Islet of Langerhans (tissue), 1 donor: Measurements from ENCODE around the gene ERLIN1.

Source experiments
- FAIRE-seq: peaks from one replicate; lab custom pipeline; 2011; peaks lifted over from hg19 to GRCh38; lab: Jason Lieb, UNC

Gene ERLIN1

DNA sequence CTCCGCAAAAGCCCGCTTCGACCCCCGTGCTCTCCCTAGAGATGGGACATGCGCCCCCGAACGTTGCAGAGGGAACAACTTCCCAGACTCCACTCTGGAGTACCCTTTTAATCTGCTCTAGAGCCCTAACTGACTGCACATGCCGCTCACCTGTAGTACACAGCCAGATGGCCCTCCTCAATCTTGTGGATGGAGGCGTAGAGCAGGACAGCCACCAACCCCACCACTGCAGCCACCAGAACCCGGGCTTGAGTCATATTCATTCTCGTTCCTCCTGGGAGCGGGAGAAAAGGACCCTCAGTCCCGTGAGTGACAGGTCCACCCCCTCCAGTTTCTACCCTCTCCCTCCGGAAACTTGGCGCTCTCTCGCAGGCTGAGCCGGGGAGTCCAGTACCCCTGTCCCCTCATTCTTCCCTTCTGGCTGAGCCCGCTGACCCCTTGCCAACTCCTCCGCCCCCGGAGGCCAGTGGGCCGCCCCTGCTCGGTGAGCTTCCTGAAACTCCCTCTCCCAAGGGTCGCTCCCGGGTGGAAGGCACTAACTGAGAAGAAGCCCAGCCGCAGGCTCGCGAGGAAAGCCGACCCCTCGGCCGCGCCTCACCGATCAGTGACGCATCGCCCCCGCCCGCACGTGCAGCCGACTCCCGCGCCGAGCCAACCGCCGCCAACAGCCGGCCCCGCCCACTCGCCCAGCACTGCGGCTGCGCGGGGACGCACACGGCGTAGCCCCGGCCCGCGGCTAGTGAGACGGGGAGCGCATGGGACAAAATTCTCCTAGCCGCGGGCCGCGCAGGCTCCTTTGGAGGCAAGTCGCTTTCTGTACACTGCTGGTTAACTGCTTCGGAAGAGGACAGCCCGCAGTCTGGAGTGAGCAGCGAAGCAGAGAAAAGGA is at the start of gene ERLIN1:
TSS of gene ERLIN1 (minus strand) at position 666 of the 889 bp plus-strand sequence. CDS start at position 263, 403 bp downstream.
- no peak for FAIRE-seq

DNA sequence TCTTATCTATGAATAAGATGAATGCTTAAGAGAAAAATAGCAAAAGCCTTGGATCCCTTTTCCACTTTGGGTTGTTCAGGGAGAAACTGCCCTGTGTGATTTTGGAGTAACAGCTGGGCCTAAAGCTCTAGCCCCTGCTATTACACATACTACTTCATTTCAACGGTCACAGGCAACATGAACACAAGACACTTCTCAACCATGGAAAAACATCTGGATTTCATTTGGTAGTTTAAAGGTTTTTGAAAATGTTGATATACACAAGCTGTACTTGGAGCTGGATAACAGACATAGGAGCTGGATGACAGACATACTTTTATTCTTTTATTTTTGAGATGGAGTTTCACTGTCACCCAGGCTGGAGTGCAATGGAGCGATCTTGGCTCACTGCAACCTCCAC is 46.3 kb upstream of the ERLIN1 start:
- FAIRE-seq, result no peak

DNA sequence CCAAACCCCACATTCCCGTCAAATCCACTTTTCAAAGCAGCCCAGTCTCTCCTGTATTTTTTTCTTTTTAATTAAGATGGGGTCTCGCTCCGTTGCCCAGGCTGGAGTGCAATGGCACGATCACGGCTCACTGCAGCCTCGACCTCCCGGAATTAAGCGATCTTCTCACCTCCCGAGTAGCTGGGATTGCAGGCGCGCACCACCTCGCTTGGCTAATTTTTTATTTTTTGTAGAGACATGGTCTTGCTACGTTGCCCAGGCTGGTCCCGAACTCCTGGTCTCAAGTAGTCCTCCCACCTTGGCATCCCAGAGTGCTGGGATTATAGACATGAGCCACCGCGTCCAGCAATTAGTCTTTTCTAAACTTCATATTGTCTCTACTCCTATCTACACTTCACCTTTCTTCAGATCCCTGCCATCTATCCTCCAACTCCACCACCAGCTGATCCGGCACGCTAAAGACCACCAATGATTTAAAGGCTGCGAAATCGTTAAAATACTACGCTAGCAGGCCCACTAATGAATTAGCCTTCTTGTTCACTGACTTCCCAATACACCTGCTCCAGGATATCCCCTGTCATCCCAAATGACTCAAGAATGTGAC is 44.1 kb upstream of the ERLIN1 start:
- no peak for FAIRE-seq

DNA sequence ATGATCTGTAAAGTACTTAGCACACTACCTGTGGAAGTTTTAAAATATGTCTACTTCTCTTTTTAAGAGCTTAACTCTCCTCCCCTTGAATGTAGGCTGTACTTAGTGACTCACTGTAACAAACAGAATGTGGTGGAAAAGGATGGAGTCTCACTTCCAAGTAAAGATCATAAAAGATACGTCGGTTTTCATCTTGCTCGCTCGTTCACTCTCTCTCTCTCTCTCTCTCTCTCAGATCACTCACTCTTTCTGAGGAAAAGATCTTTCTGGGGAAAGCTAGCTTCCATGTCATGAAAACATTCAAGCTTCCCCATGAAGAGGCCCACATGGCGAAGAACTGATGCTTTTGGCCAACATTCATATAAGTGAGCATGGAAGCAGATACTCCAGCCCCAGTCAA is 38.0 kb upstream of the ERLIN1 start:
- FAIRE-seq, result no peak

DNA sequence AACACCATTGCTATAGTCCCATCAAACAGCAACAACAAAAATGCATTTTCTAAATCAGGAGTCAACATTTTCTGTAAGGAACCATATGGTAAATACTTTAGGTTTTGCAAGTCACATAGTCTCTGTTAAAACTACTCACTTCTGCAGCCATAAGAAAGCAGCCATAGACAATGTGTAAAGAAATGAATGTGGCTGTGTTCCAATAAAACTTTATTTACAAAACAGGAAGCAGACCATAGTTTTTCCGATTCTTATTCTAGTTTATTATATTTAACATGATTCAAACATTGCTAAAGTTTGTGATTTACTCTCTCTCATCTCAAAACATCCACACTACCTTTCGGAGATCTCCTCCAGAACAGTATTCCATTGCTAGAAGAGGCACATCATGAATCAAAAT is 36.7 kb upstream of the ERLIN1 start:
- no peak for FAIRE-seq

DNA sequence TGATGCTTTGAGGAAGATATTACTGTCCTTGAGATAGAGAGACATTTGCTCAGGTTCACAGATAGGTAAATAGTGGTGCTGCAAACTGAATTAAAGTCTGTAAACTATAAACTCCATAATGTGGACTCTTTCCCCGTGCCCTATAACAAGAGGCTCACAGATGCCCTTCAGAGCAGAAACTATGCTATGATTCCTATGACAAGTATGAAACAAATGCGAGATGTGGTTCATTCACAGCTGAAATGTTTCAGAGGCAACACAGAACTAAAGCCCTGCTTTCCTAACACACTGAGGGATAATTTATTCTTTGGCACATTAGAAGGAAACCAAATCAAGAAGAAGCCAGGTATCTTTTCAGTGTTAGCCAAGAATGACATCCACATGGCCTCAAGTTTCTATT is 30.2 kb upstream of the ERLIN1 start:
- no peak for FAIRE-seq

DNA sequence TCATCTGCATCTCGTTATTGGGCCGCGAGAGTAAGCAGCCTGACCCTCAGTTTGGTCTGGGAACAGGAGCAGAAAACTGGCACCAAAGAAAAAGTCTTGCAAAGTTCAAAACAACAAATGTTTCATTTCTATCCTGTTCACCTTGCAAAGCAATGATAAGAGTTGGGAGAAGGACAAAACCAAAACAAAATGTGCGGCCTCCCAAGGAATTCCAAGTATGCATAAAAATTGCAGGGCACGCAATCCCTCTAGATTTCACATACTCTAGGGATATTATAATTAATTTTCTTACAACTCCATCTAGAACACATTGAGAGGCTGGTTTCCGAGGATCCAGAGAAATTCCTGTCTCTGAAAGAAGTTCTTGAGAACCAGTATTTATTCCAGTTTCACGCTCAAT is 23.5 kb upstream of the ERLIN1 start:
- FAIRE-seq, result no peak

DNA sequence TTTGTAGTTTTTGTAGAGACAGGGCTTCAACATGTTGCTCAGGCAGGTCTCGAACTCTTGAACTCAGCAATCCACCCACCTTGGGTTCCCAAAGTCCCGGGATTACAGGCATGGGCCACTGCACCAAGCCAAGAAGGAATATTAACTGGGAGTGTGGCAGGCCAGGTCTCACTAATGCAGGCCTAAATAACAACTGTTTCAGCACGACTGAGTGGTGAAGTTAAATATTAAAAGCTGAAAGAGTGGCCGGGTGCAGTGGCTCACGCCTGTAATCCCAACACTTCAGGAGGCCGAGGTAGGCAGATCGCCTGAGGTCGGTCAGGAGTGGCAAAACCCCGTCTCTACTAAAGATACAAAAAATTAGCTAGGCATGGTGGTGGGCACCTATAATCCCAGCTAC is 22.4 kb upstream of the ERLIN1 start:
- FAIRE-seq, result no peak

DNA sequence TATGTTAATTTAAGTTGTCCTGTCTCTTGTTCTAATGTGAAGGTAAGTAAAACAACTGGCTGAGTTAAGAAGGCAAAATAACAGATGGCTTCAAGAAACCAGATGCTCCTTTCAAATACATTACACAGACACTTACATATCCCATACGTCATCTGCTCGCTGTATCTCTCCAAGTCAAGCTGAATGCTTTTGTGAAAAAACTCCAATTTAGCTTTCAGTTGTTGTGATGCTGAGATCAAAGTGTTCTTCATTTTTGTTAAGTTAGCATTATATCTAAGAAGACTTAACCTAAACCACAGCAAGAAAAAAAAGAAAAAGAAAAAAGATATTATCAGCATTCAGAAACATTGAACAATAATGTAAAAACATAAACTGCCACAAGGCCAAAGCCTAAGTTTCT is 18.5 kb upstream of the ERLIN1 start:
- peak; percentile 17 for FAIRE-seq

DNA sequence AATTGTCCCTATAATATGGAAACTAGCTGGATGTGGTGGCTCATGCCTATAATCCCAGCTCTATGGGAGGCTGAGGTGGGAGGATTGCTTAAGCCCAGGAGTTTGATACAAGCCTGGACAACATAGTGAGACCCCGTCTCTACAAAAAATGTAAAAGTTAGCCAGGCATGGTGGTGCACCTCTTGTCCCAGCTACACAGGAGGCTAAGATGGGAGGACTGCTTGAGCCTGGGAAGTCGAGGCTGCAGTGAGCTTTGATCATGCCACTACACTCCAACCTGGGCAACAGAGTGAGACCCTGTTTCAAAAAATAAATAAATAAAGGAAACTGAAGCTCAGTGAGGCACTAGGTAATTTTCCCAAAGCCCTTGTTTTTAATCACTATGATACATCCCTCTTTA is 15.7 kb upstream of the ERLIN1 start:
- no peak for FAIRE-seq

DNA sequence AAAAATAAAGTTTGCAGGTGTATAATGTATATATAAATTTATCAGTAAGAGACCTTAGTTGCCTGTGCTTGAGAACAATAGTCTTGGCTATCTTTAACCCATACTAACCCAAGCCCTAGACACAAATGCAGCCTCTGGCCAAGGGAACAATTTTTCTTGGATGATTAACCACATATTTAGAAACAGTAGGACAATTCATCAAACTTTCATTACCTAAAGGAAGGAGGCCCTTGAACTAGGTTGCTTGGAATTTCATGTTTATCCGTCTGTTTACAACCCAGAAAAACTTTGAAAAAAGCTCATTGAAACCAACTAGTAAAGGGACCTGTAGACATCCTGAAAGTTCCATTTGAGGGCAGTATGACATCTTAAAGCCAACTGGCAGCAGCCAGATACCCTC is 8.9 kb upstream of the ERLIN1 start:
- FAIRE-seq, result no peak

DNA sequence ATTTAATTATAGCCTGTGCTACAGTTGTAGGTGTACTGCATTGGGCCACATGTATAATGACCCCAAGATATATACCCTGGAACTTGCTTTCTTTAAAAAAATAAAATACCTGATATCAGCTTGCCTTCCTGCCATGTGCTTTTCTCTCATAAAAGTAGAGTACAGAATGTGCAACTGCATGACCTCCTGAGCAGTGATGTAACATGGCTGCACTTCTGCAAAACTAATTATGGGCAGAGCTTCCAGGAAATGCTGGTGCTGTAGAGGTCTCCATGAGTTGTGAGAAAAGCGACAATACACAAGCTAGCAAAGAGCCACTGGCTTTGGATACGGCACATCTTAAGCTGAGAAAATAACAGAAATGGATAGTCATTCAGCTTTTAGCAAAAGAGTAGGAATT is 6.5 kb upstream of the ERLIN1 start:
- no peak for FAIRE-seq

DNA sequence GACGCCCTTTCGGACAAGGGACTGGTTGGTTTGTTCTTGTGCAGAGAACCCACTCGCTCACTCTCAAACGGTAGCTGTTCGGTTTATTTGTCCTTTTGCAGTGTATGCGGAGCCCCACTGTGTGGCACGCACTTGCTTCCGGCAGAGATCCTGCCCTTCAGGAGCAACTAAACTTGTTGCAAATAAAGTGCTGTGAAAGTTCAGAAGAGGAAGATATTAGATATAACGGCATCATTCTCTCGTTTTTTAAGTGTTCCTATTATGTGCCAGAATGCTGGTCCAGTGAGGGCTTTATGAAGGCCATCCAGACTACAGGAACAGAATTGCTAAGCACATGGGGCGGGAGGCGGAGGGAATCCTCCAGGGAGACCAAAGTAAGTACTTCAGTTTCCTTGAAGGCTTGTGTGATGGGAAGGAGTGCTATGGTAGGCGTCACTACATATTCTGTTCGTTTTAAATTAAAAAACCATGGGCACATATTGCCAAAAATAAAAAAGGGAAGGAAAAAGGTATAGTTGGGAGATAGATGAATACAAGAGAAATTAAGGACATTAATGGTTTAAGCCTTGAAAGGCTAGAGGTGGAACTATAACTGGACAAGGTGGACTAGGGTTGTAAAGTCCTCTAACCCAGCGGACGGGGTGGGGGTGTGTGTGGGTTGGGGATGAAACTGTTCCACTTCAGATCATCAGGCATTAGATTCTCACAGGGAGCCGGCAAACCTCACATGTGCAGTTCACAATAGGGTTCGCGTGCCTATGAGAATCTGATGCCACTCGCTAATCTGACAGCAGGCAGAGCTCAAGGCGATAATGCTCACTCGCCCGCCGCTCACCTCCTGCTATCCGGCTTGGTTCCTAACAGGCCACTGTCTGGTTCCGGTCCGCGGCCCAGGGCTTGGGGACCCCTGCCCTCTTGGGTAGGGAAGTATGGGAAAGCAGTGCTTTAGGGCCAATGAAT is 704 bp upstream of the ERLIN1 start:
- no peak for FAIRE-seq

DNA sequence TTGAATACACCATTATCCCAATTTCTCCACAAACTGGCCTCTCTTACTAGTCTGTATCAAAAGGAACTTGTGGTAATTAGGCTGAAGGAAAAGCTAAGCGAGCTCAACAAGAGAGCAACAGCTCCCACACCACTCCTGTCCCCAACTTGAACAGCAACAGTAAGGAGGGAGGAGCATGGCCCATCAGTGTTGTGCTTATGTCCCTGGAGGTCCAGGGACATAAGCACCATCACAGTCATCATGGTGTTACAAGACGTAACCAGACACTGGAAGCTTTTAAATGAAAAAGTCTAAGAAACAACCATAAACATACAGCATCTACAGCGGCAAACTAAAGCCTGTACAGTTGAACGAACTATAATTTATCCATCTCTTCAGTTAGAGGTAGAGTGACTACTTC is 989 bp downstream of the ERLIN1 start:
- FAIRE-seq, result no peak

DNA sequence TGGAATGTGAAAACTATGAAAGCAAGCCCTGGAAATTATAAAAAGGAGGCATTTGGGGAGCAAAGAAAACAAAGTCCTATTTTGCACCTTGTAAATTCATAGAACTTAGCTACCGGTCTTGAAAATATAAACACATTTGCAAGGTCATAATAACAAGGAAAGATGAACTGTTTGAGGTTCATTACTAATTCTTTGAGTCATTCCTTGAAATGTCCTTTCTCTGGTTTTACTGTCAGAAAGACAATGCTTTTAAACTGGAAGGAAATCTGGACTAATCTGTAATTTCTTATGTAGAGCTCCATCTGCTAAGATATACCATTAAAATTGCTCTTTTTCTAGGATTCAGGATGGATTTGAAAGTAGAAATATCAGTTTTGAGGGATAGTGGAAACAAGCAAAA is 1.4 kb downstream of the ERLIN1 start:
- no peak for FAIRE-seq

DNA sequence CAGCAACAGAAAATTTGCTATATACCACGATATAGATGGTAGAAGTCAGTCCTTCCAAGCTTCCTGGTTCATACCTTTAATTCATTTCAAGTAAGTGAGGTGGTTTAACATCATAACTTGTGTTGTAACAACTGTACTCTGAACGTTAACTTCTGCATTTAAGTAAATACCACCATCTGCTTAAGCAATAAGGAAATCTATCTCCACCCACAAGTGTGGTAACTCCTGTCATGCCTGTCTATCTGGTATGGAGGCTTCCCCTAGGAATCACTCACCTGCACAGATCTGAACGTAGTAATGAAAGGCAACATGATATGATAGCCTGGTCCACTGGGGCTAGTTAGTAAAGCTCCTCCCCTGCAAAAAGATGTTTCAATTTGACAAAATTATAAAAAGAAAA is 2.3 kb downstream of the ERLIN1 start:
- no peak for FAIRE-seq

DNA sequence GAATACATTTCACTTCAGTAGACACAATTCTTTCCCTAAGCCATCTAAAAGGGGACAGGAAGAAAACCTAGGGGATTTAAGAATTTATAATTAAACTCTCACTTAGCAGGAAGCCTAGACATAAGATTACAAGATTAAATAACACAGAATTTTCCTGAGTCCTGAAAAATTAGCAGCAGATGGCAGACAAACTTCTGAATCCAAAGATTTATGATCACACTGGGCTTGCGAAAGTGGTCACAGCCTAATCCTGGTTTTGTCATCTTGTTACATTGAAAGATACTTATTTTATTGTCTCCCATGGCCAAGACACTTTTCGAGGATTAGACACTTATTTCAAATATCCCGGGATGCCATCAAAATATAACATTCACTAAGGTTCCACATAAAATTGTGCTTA is 2.9 kb downstream of the ERLIN1 start:
- no peak for FAIRE-seq

DNA sequence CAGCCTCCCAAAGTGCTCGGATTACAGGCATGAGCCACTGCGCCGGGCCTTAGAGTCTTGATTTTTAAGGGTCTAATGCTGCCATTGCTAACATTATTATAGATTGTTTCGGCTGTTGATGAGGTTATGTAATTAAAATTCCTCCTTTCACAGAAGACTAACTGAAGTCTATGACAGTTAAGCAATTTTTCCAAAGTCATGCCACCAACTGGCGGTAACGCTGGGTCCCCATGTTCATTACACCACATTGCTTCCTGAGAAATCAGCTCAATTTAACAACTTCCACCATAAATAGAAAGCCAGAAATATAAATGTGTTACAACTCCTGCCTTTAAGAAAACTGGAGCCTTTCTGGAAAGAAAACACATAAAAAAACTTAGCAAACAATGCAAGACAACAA is 3.5 kb downstream of the ERLIN1 start:
- FAIRE-seq, result no peak

DNA sequence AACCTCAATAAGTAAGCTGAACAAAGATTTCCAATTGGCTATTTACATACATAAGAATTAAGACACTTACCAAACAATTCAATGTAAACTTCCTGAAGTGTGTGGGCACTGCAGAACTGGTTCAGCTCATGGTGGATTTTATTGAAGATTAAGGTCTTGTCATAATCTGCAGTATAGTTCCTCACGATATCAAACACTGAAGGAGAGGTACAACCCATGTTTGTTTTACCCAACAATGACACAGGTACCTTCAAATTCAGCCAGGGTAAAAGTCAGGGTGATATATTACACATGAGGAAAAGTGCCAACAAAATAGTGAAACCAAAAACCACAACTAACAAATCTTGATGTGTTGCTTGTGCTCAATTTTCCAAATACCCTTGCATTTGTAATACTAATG is 10.0 kb downstream of the ERLIN1 start:
- no peak for FAIRE-seq

DNA sequence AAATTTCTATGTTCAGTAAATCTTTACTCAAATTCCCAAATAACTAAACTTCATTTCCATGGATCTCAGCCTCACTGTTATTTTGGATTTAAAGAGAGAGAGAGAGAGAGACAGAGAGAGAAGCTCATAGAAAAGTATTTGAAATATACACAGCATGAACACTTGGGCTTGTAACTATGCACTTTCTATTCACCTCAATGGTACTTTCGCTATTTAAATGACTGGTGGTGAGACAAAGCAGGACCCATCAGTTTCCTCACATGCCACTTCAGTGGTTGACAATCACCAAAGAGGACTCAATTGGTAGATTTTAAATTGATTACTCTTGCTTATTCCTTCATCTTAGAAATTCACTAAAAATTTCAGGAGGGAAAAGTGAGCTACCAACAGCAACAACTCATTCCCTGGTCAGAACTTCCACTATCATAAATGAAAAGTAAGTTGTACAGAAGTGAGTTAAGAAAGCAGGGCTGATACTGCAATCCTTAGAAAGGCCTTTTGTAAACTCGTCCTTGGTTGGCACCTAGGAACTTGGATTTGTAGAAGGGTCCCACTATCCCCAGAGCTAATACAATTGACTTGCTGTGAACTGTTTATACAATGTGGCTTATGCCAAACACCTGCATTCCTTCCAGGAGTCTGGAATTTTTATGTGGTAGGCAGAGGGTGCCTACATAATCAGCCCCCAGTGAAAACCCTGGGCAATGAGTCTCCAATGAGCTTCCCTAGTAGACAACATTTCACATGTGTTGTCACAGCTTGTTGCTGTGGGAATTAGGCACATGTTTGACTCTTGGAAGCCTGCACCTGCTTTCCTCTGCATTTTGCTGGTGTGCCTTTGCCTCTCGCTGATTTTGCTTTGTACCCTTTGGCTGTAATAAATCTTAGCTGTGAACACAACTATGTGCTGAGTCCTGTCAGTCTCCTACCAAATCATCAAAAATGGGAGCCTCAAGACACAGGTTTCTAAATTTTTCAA is 10.8 kb downstream of the ERLIN1 start:
- no peak for FAIRE-seq

DNA sequence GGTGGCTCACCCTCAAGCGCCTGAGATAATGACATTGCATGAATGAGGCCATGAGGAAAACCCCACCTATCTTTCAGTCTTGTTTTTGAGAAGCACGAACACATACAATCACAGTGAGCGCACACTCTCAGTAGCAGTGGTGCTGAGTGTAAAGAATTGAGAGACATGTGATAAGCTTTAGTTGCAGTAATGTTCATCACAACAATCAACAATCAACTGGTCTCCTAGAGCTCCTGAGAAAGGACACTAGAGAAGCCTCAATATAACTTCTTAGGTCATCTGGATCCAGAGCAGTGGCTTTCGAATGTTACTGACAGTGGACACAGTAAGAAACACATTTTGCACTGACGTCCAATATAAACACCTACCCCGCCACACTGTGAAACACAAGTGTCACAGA is 12.8 kb downstream of the ERLIN1 start:
- no peak for FAIRE-seq

DNA sequence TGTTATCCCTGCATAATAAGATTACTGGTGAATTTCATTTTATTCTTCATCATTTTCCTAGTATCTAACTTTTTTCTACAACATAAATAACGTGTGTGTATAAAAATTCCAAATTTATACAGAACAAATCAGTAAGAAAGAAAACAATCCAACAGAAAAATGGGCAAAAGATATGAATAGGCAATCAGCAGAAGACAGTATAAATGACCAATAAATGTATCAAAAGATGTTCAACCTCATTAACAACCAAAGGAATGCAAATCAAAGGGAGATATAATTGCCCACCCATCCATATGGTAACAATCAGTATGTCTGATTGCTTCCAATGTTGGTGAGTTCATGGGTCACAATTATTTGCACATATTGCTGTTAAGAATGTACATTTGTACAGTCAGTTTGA is 13.5 kb downstream of the ERLIN1 start:
- no peak for FAIRE-seq
